ENCODE results near the gene GLTP.

GRCh38 chr12:109835827-109836226, 44.5 kb downstream of the GLTP start:
- TF ChIP-seq CTCF (IDR thresholded peaks at IDR 0.05) (no peak), POLR2AphosphoS5 (IDR thresholded peaks at IDR 0.05) (no peak)
